Measurements from ENCODE around the gene S100A16.

DNA sequence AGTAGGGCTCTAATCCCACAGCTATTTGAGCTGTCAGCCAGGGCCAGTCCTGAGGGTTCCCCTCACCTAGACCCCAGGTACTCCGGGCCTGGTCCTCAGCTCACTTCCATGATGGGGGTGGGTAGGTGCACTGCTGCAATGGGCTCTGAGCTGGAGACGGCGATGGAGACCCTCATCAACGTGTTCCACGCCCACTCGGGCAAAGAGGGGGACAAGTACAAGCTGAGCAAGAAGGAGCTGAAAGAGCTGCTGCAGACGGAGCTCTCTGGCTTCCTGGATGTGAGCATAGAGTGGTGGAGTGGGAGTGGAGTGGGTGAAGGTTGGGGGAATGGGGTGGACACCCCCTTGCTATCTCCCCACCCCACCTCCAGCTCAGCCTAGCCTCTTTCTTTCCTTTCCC lies 17.4 kb upstream of the S100A16 start:
- TF ChIP-seq, protein P1, sequence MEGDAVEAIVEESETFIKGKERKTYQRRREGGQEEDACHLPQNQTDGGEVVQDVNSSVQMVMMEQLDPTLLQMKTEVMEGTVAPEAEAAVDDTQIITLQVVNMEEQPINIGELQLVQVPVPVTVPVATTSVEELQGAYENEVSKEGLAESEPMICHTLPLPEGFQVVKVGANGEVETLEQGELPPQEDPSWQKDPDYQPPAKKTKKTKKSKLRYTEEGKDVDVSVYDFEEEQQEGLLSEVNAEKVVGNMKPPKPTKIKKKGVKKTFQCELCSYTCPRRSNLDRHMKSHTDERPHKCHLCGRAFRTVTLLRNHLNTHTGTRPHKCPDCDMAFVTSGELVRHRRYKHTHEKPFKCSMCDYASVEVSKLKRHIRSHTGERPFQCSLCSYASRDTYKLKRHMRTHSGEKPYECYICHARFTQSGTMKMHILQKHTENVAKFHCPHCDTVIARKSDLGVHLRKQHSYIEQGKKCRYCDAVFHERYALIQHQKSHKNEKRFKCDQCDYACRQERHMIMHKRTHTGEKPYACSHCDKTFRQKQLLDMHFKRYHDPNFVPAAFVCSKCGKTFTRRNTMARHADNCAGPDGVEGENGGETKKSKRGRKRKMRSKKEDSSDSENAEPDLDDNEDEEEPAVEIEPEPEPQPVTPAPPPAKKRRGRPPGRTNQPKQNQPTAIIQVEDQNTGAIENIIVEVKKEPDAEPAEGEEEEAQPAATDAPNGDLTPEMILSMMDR (IDR thresholded peaks at IDR 0.05): no peak
- no peak for TF ChIP-seq POLR2A (IDR thresholded peaks at IDR 0.05)
